Fibroblast of lung (primary cell): ENCODE results near the gene LENG8.

ENCODE experiments used
- EZH2 ChIP-seq: IDR thresholded peaks from 2 replicates; pipeline ENCODE4 v1.5.1; 2012; ENCODE audit warnings: low read length, control low read depth, mild to moderate bottlenecking; ENCODE audit errors: missing control alignments
- TF ChIP-seq, protein P1 (sequence below), 2 donors: IDR thresholded peaks in 1 of 2; conservative IDR thresholded peaks in 1 of 2; 1 replicate in 1 of 2; 2 replicates in 1 of 2; pipeline ENCODE4 v1.5.1; 2011 to 2012; ENCODE audit warnings: low read length in 2 of 2, control low read depth in 1 of 2, inconsistent platforms in 1 of 2, low read depth in 1 of 2, mild to moderate bottlenecking in 1 of 2

DNA sequence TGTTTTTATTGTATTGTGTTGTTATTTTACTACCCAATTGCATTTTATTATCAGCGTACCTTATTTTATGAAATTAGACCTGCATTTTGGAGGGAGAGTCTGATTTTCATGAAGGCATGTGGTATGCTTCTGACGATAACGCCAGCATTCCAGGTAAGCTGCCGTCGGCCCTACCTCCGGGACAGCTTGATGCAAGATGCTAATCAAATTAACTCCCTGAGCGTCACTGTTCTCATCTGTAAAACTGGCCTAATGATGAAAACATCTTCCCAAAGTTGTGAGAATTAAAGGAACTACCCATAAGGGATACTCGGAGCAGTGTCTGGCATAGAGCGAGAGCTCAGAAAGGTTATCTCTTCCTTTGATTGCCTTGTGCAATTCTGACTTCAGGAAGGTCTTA lies 40.8 kb downstream of the LENG8 start:
- TF ChIP-seq, protein P1, sequence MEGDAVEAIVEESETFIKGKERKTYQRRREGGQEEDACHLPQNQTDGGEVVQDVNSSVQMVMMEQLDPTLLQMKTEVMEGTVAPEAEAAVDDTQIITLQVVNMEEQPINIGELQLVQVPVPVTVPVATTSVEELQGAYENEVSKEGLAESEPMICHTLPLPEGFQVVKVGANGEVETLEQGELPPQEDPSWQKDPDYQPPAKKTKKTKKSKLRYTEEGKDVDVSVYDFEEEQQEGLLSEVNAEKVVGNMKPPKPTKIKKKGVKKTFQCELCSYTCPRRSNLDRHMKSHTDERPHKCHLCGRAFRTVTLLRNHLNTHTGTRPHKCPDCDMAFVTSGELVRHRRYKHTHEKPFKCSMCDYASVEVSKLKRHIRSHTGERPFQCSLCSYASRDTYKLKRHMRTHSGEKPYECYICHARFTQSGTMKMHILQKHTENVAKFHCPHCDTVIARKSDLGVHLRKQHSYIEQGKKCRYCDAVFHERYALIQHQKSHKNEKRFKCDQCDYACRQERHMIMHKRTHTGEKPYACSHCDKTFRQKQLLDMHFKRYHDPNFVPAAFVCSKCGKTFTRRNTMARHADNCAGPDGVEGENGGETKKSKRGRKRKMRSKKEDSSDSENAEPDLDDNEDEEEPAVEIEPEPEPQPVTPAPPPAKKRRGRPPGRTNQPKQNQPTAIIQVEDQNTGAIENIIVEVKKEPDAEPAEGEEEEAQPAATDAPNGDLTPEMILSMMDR (conservative IDR thresholded peaks at IDR 0.05 in 1 of 2, IDR thresholded peaks at IDR 0.05 in 1 of 2; ENCODE audit: low read depth in 1 of 2, low read length in 2 of 2) = no peak
- TF ChIP-seq EZH2 = no peak
